Measurements from ENCODE around the gene RGS14.
"Not testable (repeated sequence)": the region's sequence is repeated elsewhere in the genome, so short reads cannot be mapped to it uniquely, and the experiment has no call there.

The RGS14 gene

DNA sequence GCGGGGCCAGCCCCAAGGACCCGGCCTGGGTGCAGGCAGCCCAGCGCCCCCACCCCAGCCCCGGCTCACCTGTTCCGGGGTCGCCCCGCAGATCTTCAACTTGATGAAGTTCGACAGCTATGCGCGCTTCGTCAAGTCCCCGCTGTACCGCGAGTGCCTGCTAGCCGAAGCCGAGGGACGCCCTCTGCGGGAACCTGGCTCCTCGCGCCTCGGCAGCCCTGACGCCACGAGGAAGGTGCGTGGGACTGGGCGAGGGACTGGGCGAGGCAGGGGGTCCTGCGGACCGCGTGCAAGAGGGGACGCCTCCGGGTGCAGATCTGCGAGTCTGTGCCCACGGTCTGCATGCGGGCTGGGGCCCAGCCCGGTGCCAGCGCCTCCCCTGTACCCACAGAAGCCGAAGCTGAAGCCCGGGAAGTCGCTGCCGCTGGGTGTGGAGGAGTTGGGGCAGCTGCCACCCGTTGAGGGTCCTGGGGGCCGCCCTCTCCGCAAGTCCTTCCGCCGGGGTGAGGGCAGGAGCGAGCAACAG is 9.7 kb downstream of the RGS14 start:
- no peak for DNase-seq

DNA sequence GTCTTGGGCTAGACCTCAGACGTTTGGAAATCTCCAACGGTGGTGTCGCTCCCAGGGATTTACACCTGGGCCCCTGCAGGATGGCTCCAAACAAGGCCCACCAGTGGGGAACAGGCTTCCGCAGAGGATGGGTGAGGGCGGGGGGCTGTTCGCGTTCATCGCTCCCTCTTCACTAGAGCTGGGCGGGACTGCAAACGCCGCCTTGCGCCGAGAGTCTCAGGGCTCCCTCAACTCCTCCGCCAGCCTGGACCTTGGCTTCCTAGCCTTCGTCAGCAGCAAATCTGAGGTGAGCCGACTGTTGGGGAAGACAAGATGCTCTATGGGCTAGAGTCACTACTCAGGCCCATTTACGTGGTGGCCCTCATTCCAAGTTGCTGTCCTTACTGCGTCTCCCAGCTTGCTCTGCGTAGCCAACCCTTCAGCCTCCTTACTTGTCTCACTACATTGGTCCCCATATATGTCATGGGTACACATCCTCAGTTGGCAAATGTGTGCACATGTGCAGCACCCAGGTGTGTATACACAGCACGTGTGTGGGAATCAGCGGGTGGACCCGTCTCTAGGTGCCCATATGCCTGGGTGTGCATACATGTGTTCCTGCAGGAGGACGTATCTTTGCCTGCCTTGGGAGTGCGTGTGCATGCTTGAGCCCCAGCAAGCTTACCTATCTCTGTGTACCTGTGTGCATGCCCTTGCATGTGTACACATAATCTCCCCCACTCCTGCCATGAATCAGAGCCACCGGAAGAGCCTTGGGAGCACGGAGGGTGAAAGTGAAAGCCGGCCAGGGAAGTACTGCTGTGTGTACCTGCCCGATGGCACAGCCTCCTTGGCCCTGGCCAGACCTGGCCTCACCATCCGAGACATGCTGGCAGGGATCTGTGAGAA is 10.5 kb downstream of the RGS14 start:
- no peak for DNase-seq

DNA sequence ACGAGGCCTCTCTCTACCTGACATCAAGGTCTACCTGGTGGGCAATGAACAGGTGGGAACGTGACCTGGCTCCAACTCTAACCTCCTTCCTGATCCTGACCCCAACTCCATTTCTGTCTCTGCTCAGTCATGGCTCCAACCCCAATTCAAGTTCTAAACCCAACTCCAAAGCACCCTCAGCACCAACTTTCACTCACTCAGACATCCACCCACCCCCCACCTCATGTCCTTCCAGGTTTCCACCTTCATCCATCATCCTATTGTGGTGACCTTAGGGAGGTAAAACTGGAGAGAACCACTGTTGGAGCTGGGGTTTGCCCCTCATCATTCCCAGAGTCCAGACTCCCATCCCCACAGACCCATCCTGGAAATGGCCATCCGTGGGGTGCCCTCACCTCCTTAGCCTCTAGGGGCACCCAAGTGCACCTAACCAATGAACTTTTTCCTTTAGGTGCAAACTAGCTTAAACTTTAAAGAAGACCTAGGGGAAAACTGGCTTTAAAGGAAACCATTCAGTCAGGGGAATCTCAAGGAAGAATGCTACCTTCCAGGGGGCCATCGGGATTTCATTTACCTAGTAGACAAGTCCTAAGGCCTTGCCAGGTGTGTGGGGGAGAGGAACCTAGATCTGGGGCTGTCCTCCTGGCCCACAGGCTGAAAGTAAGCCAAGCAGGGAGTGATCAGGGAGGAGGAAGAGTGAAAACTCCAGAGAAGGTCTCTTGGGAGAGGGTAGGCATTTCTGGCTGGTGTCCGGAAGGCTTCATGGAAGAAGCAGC is 11.3 kb downstream of the RGS14 start:
- DNase-seq, result peak in 1 of 2 donors; percentile 39

DNA sequence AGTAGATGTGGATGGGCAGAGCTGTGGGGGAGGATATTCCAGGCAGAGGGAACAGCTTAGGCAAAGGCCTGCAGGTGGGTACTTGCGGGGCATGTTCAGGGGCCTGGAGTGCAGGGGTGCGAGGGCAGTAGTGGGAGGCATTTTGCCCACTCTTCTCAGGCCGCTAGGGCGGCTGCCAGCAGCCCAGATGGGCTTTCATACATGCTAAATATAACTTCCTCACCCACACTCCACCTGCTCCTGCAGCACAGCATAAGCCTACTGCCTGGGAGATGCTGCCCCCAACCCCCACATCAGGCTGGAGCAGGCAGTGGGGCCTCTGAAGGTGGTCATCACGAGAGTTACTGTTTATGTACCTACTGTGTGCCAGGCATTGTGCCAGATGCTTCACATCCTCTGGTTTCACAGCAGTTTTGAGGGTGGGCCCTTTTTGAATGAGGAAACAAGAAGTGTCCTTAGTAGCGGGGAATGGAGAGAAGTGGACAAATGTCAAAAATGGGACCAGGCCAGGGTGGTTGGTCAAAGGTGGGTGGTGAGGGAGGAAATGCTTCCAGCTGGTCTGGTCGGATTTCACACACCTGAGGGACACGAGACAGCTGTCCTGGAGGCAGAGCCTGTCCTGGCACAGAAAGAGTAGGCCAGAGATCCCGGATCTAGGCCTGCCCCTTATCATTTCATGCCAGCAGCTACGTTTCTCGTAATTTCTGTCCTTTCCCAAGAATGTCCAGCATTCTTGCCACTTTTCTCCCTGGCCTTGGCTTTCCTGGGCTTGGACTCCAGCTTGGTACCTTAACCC is 12.1 kb downstream of the RGS14 start:
- DNase-seq, result no peak

DNA sequence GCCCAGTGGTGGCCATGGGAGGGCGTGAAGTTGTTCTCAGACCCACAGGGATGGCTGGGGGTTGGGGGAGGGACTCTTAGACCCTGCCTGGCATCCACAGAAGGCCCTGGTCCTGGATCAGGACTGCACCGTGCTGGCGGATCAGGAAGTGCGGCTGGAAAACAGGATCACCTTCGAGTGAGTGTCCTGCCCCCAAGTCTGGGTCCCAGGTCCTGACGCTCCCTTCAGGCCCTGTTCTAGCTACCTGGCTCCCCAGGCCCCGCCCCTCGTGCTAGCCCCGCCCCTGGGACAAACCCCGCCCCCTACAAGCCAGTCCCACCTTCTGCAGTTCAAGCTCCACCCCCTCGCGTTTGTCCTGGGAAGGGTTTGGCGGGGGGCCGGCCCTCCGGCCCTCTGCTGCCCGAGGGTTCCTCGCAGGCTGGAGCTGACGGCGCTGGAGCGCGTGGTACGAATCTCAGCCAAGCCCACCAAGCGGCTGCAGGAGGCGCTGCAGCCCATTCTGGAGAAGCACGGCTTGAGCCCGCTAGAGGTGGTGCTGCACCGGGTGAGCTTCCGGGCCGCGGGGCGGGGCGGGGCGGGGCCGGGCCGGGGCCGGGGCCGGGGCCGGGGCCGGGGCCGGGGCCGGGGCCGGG is 12.9 kb downstream of the RGS14 start:
- peak in 1 of 2 donors; percentile 42 for DNase-seq

DNA sequence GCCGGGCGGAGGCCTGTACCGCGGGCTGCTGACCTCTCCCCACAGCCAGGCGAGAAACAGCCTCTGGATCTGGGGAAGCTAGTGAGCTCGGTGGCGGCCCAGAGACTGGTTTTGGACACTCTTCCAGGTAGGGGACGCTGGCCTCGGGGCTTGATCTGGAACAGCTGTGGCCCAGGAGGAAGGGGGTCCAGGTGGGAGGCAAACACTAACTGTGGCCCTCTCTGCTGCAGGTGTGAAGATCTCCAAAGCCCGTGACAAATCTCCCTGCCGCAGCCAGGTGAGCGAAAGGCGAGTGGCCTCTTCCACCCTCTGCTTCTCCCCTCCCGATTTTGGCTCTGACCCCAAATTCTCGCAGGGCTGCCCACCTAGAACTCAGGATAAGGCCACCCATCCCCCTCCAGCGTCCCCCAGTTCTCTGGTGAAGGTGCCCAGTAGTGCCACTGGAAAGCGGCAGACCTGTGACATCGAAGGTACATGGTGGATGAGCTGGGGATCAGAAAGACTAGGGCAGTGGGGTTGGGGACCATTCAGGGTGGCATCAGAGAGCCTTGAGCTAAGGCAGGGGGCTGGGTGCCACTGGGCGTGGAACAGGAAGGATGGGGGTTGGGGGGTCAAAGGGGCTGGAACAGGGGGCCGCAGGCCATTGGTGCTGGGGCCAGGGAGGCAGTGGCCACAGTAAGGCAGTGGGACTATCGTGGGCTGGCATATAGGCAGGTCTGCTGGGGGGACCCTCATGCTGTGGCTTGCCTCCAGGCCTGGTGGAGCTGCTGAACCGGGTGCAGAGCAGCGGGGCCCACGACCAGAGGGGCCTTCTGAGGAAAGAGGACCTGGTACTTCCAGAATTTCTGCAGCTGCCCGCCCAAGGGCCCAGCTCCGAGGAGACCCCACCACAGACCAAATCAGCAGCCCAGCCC is 13.7 kb downstream of the RGS14 start:
- no peak for DNase-seq

DNA sequence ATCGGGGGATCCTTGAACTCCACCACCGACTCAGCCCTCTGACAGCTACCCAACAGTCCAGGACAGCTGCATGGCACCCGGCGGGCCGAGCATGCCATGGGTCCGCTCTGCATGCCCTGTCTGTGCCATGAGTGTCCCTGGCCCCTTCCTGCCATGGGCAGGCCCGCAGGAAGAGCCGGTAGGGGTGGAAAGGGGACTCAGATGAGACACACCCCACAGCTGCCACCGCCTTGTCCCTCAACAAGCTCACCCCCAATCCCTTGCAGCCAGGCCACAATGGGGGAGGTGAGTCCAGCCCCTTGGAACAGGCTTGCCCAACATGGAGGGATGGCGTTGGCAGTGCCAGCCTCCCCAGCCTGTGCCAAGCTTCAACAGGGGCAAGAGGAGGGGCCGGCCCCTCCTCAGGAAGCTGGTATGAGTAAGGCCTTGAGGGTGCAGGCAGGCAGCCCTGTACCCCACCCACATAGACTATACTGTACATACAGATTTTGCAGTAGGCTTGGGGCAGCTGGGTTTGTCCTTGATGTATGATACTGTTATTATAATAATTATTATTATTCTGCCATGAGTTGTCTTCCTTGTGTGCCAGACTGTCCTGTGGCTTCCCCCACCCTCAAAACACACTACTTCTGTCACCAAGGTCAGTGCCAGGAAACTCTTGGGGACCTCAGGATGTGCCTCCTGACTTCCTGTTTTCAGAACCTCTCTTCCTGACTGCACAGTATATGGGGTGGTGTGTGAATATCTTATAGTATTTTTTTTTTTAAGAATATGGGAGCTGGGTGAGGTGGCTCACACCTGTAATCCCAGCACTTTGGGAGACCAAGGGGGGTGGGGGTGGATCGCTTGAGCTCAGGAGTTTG is 14.5 kb downstream of the RGS14 start:
- DNase-seq, result peak; percentile 42 to 44

DNA sequence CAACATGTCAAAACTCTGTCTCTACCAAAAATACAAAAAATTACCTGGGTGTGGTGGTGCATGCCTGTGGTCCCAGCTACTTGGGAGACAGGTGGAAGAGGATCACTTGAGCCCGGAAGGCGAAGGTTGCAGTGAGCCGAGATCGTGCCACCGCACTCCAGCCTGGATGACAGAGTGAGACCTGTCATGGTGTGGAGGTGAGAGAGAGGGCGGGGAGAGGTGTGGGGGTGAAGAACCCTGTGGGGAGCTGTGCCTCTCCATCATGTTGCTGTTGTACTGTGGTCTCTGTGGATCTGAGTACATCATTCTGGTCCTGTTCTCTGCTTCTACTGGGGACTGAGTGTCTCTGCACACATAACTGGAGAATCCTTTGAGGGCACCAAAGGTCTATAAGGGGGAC is 15.2 kb downstream of the RGS14 start:
- peak in 1 of 2 donors; percentile 22 for DNase-seq

DNA sequence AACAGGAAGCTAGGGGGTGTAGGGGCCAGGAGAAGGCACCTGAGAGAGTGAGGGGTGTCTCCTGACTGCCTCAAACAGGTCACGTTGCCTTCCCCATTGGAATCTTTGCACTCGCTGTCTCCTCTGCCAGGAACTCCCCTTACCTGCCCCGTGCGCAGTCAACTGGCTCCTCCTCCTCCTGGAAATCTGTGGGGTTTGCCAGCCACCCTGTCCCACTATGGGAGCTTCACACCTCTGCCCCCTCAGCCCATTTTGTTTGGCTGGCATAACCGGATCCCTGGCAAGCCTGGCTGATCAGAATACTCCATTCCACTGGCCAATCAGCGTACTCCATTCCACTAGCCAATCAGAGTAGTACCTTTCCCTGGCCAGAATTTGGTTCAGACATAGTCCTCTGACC is 16.1 kb downstream of the RGS14 start:
- DNase-seq, result no peak

DNA sequence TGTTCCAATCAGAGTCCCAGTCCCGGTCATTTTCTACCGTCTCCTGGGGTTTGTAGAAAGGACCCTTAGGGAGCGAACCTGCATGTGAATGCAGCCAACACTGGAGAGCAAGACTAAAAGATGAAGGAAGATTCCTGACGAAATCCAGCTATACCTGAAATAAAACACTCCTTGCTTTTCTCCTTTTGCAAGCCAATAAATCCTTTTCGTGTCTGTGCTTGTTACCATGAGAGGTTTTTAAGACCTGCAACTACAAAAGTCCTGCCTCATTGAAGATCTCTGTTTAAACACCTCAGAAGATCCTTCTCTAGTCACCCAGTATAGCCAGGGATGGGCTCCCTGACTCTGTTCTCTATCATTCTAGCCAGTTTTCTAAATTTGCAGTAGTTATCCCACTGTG is 16.5 kb downstream of the RGS14 start:
- DNase-seq, result no peak

DNA sequence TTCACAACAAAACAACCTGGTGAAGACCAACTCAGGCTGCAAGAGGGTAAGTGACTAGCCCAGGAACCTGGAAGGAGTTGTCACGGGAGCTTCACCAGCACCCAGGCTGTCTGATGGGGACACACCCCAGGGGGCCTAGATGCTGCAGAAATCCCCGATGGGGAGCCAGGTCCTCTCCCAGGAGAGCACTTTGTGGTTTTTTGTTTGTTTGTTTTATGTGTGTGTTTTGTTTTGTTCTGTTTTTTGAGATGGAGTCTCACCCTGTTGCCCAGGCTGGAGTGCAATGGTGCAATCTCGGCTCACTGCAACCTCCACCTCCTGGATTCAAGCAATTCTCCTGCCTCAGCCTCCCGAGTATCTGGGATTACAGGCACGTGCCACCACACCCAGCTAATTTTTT is 17.8 kb downstream of the RGS14 start:
- not testable (repeated sequence) for DNase-seq

DNA sequence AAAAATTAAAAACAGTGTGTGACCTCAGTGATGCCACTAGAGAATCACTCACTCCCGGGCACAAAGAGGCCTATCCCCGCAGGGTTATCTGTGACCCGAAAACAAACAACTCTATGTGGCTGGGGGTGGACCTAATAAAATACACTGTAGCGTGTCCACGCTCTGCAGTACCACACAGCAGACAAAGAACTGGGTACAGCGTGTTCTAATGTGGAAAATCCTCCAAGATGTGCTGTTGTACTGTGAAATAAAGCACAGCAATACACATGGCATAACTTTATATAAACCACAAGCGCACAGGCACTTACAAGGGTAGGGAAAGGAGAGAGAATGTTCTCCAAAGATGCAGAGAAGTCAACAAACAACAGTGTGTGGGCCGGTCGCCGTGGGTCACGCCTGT is 18.4 kb downstream of the RGS14 start:
- DNase-seq, result no peak

DNA sequence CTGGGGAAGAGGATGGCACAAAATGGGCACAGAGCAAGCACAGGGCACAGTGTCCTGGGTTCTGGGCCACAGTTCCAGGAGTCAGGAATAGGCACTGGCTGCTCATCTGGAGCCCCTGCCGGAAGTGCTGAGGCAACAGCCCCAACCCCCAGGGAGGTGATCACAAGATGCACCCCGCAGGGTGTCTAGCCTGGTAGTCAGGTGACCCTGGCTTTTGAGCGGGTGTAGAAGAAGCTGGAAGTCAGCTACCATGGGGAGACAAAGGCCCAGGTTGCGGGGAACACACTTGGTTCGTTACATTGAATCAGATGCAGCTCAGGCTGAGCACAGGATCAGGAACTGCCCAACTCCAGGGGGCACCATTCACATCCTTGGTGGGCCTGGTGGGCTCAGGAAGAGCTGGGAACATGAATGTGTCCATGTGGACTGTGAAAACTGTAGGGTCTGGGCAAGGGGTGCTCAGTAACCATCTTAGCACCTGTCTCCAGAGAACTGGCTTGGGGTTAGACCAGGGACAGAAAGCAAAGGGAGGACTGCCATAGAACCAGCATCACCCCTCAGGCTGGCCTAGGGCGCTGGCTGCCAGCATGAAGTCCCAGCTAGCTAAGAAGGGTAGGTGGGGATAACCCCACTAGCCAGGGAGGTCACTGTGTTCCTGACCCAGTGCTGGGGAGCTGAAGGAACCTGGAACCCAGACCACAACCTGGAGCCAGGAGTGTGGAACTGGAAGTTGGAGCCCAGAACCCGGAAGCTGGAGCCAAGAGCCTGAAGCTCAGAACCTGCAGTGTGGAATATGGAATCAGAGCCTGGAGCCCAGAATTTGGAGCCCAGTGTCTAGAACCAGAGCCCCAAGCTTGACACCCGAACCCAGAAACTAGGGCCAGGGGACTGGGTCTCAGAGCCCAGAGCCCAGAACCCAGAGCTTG is 20.4 kb downstream of the RGS14 start:
- no peak for DNase-seq

DNA sequence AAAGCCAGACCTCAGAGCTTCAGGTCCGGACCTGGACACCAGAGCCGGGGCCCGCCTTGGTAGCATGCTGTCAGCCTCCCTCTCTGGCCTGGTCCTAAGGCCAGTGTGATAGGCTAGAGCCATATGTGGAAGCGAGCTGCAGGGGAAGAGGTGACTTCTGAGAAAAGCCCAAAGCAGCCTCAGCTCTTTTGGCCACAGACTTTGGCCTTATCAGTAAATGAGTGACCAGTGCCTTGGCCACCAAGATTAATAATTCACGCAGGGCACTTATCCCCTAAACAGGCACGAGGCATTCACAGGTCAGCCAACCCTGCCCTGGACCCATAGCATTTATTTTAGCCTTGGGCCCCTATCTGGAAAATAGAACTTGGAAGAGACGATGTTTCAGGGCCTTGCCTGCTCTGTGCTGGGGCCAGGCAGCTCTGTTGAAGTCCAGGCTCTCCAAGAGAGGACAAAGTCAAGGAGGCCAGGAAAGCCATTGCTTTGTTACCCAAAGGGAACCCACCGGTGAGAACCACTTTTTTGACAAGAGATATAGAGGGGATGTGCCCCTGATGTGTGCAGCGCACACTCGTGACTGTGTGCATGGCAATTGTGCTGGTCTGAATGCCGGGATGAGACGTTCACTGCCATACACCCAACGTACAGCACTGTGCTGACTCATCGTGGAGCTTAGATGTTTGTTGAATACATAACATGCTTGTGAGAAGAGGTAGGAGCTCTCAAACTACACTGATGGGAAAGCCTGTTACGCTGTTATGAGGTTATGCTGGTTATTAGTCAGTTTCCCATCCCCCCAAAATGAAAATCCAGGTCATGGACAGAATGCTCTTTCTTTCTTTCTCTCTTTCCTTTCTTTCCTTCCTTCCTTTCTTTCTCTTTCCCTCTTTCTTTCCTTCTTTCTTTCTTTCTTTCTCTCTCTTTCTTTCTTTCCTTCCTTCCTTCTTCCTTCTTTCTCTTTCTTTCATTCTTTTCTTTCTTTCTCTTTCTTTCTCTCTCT is 21.5 kb downstream of the RGS14 start:
- peak; percentile 30 to 44 for DNase-seq

DNA sequence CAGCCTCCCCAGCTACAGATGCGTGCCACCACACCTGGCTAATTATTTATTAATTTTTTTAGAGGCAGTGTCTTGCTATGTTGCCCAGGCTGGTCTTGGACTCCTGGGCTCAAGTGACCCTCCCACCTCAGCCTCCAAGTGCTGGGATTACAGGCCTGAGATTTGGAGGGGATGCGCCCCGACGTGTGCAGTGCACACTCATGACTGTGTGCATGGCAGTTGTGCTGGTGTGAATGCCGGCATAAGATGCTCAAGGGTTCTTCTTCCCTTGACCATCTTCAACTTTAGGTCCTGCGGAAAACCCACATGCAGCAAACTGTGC is 23.0 kb downstream of the RGS14 start:
- no peak for DNase-seq

DNA sequence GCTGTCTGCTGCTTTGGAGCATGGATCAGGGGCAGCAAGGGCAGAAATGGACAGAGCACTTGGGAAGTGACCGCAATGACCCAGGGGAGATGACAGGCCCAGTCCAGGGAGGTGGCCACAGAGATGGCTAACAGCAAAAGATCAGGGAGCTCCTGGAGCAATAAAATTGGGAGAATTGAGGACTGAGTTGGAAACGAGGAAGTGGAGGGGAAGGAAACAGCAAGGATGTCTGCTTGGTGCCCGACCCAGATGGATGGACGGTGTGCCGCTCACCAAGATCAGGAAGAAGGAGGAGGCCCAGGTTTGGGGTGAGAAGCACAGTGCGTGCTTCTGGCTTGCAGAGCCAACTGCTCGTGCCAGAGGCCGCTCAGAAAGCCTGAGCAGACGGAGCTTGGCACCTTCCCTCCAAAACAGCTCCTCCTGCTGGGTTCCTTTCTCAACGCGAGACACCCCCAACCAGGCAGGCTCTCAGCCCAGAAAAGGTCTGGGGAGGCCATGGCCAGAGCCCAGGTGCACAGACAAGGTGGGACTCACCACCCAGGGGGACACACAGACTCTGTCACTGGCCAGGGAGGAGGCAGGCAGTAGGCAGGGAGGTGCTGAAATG is 24.8 kb downstream of the RGS14 start:
- DNase-seq, result no peak

DNA sequence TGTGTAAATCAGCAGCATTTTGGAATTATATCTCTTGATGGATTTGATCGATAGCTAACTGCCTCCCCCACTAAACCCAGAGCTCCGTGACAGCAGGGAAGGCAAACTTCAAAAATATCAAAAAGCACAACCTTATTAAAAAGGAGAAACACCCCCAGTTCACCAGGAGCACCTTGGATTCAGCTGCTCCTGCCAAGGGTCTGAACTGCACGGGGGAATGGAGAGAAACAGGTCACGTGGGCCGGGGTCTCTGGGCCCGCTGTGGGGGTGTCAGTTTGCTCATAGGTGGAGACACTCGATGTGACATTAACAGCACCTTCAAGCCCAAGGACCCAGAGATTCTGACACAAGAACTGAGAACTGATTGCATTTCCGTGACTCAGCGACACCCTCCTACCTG is 25.5 kb downstream of the RGS14 start:
- DNase-seq, result no peak

DNA sequence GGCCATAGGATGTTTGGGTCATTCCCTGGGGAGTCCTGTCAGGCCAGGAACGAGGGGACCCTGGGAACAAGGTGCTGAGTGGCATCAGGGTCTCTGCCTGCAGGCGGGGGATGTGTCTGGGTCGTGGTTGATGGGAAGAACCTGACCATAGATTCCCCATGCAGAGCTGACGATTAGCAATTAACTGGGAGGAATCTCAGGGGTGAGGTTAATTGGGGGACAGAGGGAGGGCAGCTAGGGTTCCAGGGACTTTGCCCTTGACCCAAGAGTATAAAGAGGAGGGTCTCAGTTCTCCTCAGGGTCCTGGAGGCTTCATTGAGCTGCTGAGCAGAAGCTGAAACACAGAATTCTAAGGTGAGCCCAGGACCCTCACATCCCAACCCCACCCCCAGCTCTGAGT is 26.4 kb downstream of the RGS14 start, which contains the start of gene SLC34A1:
Gene SLC34A1, plus strand, starts transcription at position 301 of the 400 bp plus-strand sequence. CDS start 1,308 bp downstream, outside the sequence.
- DNase-seq, result no peak
